Stimulated activated CD4-positive, alpha-beta T cell treated with anti-CD3 and anti-CD28 coated beads, Interleukin-12 subunit alpha, Interleukin-12 subunit beta, amount 100 ng/mL, for 24 hours (primary cell): ENCODE measurements around the gene DSN1.
"Not testable (repeated sequence)": the region's sequence is repeated elsewhere in the genome, so short reads cannot be mapped to it uniquely, and the experiment has no call there.

Source experiments
- DNase-seq, 2 experiments: peaks; one replicate each; pipeline ENCODE4 v3.0.0-alpha.2; 2020; ENCODE audit warnings: low read depth in 2 of 2

DSN1 gene

DNA sequence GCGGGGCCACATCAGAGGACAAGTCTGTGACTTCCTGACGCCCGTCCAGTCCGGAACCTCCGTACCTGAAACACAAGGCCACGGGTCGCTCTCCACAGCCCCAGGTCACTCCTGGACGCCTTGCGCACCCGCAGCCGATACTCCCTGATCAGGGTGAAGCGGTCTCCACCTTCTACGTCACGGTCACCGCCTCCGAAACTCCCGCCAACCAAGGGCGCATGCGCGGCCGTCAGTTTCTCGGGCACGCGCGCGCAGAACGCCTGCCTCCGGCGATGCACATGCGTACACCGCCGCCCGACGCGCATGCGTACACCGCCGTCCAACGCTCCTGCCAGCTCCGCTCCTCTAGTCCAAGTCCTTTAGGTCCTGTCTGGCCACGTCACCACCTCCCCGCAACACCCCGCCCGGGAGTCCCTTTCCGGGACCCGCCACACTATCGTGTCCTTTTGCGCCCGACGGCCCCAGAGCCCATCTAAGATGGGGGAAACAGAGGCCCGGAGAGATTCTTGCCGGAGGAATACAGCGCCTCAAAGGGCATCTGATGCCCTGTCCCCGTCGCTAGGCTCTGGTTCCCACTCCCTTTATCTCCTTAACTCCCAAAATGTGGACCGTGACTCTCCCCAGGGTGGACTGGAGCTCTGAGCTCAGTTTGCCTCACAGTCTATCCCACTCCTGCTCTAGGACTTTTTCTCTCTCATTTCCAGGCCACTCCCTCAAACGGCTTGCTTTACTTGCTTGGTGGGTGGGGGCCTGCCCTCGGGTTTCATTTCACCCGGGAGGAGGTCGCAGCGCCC lies at the start of gene DSN1:
Gene DSN1 (minus strand): TSS at position 167 of the 794 bp plus-strand sequence. CDS start 2,305 bp downstream, outside the sequence.
- peak; percentile 97 for DNase-seq

DNA sequence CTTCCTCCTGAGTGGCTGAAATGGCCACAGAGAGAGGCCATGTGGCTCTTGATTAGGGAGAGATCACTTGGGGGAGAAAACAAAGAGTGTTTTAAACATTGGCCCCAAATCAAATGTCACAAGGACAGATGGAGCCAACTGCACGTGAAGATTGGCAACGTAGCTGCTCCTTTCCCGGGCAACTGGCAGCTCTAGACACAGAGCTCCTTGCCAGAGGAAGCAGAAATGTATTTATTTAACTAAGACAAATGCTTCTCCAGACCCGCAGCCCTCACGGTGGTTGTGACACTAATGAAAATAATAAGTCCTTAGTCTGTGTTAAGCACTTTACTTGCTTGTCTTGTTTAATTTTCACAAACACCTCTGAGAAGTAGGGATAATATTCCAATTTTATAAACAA lies 49.6 kb upstream of the DSN1 start:
- no peak for DNase-seq

GRCh38 chr20:36821964-36822437 lies 48.4 kb upstream of the DSN1 start:
- DNase-seq, result no peak

- no peak for DNase-seq
Measured at GRCh38 chr20:36820928-36821327, 47.4 kb upstream of the DSN1 start.

- no peak for DNase-seq
Measured at GRCh38 chr20:36820073-36820472, 46.5 kb upstream of the DSN1 start.

GRCh38 chr20:36819659-36820058 lies 46.1 kb upstream of the DSN1 start:
- DNase-seq, result no peak

GRCh38 chr20:36818861-36819260 lies 45.3 kb upstream of the DSN1 start:
- no peak for DNase-seq

- DNase-seq, result no peak
Measured at GRCh38 chr20:36818185-36818584, 44.6 kb upstream of the DSN1 start.

DNA sequence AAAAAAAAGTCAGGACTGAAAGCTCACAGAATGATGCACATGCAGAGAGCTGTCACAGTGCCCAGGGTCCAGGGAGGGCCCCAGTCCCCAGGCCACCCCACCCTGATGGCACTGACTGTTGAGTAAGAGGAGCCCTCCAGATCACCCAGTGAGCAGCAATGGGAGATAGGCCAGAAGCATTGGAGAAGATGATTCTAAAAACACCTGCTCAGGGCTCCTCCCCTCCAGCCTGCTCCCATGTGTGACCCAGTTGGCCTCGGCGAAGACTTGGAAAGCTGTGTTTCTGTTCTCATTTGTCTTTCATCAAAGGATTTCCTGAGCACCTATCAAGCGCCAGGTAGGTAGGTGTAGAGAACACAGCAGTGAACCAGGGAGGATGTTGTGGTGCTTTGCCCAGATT lies 43.9 kb upstream of the DSN1 start:
- DNase-seq, result no peak

DNA sequence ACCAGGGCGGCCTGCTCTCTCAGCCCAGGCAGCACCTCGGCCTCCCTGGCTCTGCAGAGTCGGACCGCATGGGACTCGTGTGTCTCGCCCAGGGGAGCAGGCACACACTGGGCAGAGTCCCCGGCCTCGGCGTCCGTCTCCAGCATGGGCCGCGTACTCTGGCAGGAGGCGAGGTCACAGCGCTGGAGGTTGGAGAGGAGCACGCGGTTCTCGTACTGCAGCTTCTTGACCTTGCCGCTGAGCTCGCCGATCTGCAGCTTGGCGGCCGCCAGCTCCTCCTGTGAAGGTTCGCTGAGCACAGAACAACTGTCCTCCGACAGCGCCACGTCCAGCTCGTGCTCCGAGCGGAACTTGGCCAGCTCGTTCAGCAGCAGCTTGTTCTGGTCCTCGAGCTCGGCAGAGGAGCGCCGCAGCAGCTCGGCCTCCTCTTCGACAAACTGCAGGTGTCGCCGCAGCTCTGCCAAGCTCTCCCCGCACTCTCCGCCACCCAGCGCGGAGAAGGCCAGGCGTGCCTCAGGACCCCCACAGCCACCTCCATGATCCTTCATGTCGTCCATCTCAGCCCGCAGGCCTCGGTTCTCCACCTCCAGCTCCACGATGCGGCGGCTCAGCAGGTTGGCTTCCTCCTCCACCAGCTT lies 42.0 kb upstream of the DSN1 start:
- DNase-seq, result no peak

DNA sequence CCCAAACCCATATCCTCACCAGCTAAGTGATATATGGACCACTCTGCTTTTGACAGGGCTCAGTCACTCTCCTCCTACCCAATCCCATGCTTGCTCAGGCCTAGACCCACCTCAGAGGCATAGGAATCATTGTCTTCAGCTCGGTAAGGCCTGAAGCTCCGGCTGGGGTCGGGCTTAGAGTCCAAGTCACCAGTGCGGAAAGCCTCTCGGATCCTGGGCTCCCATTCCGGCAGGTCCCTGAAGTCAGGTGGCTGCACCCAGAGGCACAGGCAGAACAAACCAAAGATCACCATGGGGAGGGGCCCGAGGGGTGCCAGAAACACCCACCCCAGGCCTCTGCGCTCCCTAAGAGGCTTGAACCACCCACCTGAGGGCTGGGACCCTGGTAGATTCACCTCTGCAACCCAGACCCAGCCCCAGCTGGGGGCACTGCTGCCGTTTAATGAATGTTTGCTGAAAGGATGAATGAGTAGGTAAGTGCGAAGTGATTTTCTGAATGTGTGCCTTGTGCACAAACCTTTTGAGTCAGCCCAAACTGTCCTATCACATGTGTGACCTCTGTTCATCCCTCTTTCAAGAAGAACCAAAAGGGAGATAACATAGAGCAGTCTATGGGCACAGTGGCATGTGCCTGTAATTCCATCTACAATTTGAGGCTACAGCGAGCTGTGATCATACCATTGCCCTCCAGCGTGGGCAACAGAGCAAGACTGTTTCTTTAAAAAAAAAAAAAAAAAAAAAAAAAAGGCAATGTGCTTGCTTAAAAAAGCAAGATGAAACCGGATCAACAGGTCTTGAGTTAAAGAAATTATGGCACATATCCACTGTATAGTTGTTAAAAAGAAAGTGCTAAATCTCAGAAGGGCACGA lies 39.3 kb upstream of the DSN1 start:
- no peak for DNase-seq

DNA sequence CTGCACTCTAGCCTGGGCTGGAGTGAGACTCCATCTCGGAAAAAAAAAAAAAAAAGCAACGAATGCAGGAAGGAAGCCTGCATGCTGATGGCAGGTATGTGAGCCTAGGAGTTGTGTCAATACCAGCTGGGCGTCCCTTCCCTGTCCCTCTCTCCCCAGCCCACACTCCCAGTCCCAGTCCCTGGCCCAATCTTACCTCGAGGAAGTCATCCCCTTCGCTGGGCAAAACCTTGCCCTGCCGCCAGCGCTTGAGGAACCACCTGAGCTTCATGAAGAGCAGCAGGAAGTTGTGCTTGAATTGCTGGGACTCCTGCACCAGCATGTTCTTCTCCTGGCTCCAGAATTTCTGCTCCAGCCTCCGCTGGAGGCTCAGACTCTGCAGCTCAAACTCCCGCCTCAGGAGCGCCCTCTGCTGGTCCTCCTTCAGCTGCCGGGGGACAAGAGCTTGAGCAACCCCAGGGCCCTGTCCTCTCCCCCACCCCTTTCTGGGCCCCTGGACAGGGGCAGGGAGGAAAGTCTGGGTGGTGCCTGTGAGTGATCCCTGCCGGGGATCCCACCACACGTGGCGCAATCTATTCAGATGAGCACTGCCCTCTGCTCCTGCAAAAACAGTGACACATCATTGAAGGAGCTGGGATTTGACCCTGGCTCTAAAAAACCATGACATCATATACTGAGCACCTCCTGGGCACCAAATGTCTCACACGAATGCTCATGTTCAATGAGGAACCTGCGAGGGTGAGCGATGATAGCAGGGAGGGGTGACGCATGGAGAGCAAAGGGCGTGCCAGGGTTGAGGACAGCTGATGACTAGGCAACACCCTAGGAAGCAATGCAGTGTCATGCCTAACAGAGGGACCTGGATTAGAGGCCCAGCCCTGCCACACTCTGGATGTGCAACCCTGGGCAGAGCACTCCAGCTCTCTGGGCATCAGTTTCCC lies 35.0 kb upstream of the DSN1 start:
- DNase-seq, result peak; percentile 51 to 79

DNA sequence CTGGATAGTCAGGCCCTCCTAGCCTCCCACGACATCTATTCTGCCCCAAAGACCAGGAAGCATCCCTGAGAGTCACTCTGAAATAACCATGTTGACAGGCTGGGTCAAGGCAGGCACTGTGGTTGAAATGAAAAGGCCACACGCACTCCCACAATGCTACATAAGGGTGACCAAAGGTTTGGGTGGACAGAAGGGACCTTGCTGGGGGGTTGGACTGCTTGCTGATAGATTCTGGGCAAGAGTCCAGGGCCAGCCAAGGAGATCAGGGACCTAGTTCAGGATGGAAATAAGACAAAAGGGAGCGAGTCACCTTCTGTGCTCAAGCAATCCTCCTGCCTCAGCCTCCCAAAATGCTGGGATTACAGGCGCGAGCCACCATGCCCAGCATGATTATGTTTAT lies 32.5 kb upstream of the DSN1 start:
- DNase-seq, result no peak

GRCh38 chr20:36805396-36805795 lies 31.8 kb upstream of the DSN1 start:
- no peak for DNase-seq

DNA sequence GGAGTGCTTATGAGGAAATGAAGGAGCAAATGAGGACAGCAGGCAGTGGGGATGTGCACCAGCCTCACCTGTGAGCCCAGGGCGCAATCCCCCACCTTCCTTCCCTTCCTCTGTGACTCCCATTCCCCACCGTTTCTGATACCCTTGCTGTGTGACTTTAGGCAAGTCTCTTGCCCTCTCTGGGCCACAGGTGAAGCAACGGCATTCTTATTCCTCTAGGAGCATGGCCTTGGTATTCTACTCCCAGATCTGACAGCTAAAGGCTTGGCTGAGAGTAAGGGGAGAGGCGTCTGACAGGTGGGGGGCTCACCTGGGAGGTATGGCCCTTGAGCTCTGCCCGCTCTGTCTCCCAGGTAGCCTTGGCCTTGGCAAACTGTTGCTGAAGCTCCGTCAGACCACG lies 30.9 kb upstream of the DSN1 start:
- DNase-seq, result no peak

DNA sequence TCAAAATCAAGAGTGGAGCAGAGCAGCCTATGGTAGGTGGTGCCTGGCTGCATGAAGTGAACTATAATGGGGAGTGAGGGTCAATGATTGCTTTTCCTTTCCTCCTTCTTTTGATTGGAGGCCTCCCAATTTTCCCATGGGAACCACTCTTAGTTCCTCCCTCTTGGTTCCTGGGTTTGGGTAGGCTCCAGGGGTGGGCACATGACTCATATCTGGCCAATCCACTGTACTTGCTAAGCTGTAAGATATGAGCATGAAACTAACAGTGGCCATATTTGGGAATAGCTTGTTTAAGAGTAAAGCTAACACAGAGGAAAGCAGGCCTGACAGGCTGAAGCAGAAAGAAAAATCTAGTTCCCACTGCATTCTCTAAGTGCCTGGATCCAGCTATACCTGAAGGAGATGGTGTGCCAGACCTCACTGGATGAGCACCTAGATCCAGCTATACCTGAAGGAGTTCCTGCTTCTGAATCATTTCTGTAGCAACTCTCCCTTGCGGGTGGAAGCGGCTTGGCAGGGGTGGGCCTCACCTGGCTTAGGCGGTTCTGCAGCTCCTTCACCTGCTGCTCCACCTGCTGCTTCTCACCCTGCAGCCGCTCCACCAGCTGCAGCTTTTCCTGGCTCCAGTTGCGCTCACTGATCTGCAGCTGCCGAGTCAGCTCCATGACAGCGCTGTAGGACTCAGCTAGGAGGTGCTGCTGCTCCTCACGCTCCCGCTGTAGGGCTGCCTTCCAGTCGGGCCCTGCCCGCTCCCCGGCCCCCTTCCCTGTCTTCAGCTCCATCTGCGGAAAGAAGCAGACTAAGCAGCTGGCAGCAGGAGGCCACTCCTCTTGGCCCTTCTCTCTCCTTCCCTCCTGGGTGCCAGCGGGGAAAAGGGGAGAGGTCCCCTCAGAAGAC lies 29.0 kb upstream of the DSN1 start:
- no peak for DNase-seq

GRCh38 chr20:36800410-36800809 lies 26.8 kb upstream of the DSN1 start:
- no peak for DNase-seq

DNA sequence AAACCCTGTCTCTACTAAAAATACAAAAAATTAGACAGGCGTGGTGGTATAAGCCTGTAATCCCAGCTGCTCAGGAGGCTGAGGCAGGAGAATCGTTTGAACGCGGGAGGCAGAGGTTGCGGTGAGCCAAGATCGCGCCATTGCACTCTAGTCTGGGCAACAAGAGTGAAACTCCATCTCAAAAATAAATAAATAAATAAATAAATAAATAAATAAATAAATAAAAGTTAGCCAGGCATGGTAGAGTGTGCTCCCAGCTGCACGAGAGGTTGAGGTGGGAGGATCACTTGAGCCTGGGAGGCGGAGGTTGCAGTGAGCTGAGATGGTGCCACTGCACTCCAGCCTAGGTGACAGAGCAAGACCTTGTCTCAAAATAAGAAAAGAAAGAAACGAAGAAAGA lies 25.8 kb upstream of the DSN1 start:
- DNase-seq, result not testable (repeated sequence)

DNA sequence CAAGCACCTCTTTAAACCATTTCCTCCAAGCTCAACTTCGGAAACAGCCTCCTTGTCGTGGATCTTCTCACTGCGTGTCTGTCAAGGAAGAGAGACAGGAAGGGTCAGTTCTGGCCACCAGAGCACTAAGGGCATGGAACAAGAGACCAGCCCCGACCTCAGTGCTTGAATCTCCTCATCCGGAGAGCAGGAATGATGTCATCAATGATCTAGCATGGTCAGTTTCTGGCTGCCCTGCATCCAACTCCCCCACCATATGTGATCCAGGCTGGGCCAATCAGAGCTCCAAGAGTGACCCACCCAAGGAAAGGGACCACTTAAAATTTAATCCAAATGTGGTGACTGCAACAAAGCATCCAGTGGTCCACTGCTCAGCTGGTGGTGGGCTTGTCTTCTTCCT lies 23.3 kb upstream of the DSN1 start:
- DNase-seq, result no peak

GRCh38 chr20:36796117-36796516 lies 22.6 kb upstream of the DSN1 start:
- no peak for DNase-seq
